ENCODE measurements around the gene GALNT7.

GALNT7 gene

DNA sequence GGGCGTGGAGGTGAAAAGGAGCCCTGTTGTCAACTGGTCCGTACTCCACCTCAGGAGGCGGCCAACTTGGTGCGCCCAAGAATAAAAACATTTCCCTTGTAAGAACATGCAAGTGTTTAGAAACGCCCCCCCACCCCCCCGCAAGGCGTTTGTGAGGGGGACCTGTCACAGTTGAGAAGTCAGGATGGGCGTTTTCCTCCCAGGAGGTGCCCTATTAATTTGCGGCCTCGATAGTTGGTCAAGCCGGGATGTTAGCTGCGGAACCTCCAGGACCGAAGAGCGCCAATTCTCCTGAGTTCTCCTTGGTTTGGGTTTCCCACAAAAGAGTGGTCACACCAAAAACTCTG, 201.5 kb downstream of the GALNT7 start:
- H3K27me3 Mint-ChIP-seq, result no peaks in the 10 kb centered on the region
- peak; percentile 32 for ATAC-seq (ENCODE audit: low read depth)
- no peaks in the 10 kb centered on the region for H3K9me3 Mint-ChIP-seq
- H3K4me1 Mint-ChIP-seq, result peaks cover 10% of the 10 kb centered on the region
- H3K36me3 Mint-ChIP-seq, result no peaks in the 10 kb centered on the region
- no peak for DNase-seq (ENCODE audit: low spot score in 2 of 2)
- peak overlapping the region; percentile 95 for H3K27ac Mint-ChIP-seq
- peak overlapping the region; percentile 99 for H3K4me3 Mint-ChIP-seq

DNA sequence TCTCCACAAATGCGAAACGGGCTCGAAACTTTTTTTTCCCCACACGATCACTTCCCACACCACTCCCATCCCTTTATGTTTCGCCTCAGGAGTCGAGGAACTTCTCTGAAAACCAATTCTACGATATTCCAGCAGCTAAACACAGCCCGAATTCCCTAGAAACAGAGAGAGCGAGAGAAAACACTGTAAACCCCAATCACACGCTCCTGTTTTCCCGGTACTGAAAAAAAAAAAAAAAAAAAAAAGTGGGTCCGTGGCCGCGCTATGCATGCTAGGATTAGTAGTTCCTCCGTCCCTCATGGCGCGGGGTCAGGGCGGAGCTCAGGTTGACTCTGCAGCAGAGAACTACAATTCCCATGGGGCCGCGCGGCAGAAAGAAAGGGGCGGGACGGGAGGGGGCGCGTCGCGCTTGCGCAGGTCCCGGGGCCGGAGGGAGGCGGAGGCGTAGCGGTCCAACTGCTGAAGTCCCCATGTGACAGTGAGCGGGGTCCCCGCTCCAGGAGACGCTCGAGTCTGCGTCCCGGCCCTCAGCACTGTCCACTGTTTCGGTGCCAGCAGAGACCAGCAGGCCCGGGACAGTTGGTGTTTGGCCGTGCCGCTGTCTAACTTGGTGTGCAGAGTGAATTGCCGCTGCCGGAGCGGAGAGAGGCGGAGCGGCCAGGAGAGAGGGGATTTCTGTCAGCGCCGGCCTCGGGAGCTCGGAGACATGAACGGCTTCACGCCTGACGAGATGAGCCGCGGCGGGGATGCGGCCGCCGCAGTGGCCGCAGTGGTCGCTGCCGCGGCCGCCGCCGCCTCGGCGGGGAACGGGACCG, 202.1 kb downstream of the GALNT7 start, which contains the start of gene SAP30:
SAP30 (plus strand) TSS at position 478 of the 815 bp plus-strand sequence; CDS start at position 707, 229 bp downstream.
- H3K36me3 Mint-ChIP-seq, result no peaks in the 10 kb centered on the region
- peak; percentile 90 to 93 for DNase-seq (ENCODE audit: low spot score in 2 of 2)
- H3K4me1 Mint-ChIP-seq, result peaks cover 10% of the 10 kb centered on the region

GRCh38 chr4:173371292-173372192, 202.9 kb downstream of the GALNT7 start:
- Mint-ChIP-seq H3K9me3 (no peaks in the 10 kb centered on the region), H3K27me3 (no peaks in the 10 kb centered on the region), H3K4me1 (peaks cover 10% of the 10 kb centered on the region), H3K4me3 (peak overlapping the region; percentile 91), H3K36me3 (no peaks in the 10 kb centered on the region), H3K27ac (peak overlapping the region; percentile 95)
- ATAC-seq (ENCODE audit: low read depth), result peak; percentile 2
- DNase-seq (ENCODE audit: low spot score in 2 of 2), result peak; percentile 26 to 51

More for the DNA sequence above, 202.1 kb downstream of the GALNT7 start, which contains the start of gene SAP30:
- Mint-ChIP-seq H3K4me3 (peak within 1 kb of the TSS; percentile 99), H3K9me3 (no peaks in the 10 kb centered on the region), H3K27ac (peak within 1 kb of the TSS; percentile 95), H3K27me3 (no peaks in the 10 kb centered on the region)
- ATAC-seq (ENCODE audit: low read depth), result peak; percentile 81

Measured in memory B cell (primary cell).